Retina (tissue), 1 donor: ENCODE measurements around the gene CNN3.

Experiments
- DNase-seq: peaks from one replicate; pipeline ENCODE4 v3.0.0-alpha.2; 2016

Gene CNN3

GRCh38 chr1:94886361-94886760 is 40.5 kb downstream of the CNN3 start:
- DNase-seq, result no peak

DNA sequence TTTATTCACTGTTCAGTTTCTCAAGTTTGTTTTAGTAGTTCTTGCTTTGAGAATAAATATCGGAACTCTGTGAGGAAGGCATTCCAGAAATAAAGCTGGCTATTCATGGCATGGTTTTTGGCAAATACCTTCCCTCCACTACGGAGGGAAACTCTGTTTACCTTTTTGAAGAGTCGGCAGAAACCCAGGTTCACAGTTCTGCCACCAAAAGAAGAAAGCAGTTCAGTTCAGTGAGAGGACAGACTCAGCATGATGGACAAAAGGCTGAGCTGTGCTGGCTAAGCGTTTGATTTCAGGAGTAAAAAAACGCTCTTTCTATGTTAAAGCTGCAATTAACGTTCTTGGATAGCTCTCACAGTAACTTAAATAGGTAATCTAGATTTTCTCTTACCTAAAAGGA is 42.4 kb downstream of the CNN3 start:
- no peak for DNase-seq

GRCh38 chr1:94884106-94884505 is 42.8 kb downstream of the CNN3 start:
- peak; percentile 40 for DNase-seq

DNA sequence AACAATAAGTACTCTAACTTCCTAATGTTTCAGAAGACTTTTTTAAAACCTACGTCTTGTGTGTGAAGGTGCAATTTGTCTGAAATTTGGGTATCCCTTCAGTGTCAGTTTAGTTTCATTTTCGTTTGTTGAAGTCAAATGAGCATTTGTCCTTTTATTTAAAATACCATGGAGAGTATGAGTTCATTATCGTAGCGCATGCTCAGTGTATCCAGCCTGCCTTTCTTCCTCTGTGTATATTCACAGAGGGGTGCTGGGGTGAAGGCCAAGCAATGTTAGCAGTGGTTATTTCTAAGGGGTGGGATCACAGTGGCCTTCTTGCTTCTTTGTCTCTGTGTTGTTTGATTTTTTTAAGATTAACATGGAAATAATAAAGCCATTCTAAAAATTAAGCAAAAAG is 43.2 kb downstream of the CNN3 start:
- no peak for DNase-seq

GRCh38 chr1:94878329-94878728 is 48.6 kb downstream of the CNN3 start:
- no peak for DNase-seq

DNA sequence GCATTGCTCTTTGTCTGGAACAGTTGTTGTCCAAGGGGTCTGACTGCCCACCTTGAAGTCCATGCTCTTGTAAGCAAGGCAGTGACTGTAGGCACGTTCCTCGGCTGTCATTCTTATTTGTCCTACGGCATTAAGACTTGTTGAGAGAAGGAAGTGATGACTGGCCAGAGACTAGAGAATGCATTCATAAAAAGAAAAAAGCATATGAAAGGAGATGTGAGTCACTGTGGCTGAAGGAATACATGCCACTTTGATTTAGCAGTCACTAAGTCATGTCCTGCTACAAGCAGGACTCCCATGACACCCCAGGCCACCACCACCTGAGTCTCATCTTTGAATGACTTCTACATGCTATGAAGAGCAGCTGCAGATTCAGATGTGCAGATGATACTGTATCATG is 50.5 kb downstream of the CNN3 start:
- DNase-seq, result no peak

DNA sequence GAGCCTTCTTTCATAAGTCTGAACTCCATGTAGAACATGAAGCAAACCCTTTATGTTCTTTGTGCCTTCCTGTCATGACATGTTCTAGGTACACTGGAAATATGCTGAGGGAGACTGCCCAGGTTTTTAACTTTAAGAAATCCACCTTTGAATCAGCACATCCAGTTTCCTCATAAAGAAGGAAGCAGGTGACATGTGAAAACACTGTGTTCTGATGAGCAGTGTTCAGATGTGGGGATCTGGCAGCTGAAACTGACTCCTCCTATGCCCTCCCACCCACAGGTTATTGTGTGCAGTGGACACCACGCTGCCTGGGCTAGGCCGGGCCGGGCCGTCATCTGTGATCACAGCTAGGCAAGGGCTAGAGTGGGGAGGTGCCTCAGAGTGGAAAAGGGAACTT is 51.1 kb downstream of the CNN3 start:
- DNase-seq, result no peak

DNA sequence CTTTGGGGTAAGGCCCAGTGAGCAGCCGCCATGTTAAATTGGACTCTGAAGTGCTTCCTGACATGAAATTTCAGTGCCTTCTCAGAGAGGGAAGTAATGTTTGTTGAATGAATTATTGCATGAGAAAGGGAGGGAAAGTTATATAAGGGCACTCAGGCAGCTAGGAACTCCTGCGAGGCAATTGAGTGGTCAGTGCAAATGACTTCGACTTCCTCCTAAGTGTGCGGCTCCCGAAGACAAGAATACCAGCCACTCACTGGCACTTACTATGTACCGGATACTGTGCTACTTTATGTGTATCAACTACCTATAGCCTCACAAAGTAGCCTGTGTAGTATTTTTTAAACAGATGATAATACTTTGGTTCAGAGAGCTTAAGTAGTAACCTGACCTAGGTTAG is 52.5 kb downstream of the CNN3 start:
- DNase-seq, result no peak

GRCh38 chr1:94873520-94874351 is 53.2 kb downstream of the CNN3 start:
- no peak for DNase-seq

DNA sequence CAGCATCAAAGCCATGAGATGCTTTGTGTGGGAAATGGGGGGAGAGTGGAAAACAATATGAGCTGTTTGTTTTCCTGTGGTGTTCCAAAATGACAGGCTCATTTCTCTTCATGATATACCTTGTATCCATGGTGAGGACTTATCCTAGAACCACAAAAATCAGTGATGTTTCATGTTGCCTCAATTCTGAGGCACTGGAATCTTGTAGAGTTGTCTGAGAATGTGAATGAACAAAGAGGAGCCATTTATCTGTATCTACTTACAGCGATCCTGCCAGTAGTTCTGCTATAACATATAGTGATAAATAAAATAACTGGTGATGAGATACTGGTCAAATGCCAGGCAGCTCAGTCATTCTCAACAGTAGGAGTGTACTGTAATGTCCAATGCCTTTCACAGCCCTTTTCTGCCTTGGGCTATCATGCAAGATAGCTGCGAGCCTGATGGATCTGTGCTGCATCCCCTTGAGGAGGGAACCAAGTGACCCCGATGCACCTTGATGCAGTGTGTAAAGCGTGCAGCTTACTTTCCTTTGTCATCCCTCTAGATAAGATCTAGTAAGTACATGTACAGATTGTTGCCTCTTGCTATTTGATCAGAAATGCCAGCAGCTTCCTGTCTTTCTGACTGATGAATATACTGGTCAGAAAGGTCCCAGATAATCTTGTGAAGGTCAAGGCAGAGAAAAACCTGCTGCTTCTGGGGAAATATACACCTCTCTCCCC is 54.0 kb downstream of the CNN3 start:
- no peak for DNase-seq

DNA sequence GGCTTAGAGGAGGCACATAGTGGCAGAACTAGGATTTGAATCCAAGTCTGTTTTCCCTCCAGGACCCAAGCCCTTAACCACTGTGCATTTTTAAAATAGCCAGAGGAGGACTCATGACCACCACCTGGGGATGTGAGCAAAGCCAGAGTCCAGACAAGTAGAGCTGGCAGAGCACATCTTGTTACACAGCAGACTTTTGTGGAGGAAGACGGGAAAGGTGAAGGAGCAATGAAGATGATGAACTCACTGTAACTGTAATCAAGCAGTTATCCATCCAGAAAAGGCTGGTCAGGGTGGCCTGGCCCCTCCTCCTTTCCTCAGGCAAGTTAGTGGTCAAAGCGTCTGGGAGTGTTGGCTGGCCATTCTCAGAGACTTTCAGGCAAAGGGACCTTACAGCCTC is 55.9 kb downstream of the CNN3 start:
- no peak for DNase-seq

DNA sequence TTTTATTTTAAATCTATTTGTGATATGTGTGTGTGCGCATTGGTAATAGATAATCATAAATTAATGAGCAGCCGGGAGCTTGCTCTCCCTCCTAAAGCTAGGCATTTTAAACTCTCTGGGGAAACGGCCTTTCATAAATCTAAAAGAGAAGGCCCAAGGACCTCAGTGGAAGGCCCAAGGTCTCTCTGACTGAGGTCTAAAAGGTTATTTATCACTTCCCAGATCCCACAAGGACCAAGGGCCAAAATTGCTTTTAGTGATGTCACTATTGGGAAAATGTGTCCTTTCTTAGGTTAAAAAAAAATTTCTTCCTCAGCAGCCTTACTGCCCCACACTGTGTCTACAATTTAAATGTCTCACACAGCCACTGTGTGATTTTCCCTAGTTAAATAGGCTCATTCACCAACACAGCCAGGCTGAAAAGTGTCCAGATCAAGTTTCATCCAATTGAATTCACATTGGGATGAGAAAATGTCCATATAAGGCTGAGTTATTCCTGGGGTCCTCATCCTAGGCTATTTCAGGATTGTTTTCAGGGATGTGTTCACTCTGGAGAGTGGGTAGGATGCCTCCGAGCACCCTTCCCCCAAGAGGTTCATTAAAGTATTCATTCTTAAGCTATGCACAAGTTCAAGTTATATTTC is 60.6 kb downstream of the CNN3 start:
- DNase-seq, result no peak

DNA sequence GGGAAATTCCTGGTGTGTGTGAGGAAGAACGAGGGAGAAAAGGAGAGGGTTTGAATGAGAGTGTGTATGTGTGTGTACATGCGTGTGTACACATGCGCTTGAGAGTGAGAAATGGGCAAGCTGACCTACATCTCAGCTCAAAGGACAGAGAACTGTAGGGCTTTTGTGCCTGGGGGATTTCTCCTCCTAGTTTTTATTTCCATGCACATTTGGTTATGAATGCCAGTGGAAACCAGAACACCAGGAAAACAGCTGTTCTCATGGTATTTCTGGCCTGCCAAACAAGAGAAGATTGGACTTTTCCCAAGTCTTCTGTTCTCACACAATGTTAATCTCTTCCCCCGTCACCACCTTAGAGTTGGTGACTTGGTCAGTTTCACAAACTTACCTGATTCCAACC is 61.5 kb downstream of the CNN3 start:
- peak; percentile 35 for DNase-seq

- no peak for DNase-seq
Measured at GRCh38 chr1:94864821-94865220, 62.1 kb downstream of the CNN3 start.

DNA sequence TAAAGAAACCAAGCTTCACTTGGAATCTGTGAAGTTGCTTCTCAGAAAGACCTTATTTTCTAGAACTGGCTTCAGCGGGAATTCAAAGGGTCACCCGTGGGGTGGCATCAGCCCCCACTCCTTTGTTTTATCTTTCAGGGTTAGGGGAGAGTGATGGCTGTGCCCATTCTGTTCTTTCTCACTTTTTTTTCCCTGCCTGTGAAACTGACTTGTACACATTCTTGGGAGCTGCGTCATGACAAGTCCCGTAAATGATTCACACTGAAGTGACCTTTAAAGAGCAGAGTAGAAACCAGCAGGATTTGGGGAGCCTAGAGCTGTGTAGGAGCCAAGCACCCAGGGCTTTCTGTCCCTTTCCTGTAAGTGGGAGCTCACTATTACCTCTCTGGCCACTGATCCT is 63.0 kb downstream of the CNN3 start:
- DNase-seq, result no peak

DNA sequence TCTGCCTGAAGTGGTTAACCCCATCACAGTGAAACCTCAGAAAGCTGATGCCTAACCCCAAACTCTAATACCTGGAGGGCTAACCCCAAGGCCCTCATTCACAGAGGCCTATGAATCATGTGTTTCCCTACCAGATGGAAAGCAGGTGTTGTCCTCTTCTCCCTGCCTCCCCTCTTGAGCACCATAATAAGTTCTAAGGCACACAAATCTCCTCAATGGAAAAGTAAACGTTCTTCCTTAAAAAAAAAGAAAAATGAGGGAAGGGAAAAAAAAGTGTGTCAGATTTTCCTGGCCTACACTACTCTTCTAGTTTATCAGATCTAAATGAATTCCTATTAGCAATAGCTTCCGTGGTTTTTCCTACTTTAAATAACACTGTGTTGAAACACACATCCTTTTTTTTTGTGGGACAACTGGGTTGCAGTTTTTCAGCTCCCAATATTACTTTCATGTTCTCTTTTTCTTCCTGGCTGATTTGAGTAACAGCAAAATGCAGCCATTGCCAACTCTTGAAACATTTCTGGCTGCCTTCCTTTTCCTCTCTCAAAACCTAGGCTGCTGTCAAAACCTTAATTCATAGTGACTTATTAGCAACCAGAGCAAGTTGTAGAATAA is 63.5 kb downstream of the CNN3 start:
- no peak for DNase-seq

DNA sequence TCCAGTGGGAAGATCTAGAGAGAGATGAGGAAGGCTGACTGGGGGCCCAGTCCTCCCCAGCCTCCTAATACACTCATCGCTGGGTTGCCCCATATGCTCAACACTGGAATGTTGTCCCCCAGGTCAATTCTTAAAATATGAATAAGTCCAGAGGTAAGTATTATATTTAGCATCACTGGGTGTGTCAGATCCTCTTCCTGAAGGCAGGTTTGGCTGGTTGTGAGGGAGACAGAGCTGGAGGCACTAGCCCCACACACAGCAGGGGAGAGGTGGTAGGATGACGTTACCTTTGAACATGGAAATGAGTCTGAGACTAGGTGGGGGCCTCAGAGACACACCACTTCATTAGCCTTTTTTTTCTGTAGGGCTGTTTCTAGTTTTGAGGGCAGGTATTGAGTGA is 64.2 kb downstream of the CNN3 start:
- no peak for DNase-seq

GRCh38 chr1:94859174-94859573 is 67.7 kb downstream of the CNN3 start:
- DNase-seq, result no peak

- DNase-seq, result no peak
Measured at GRCh38 chr1:94858276-94858675, 68.6 kb downstream of the CNN3 start.

- no peak for DNase-seq
Measured at GRCh38 chr1:94856868-94857267, 70.0 kb downstream of the CNN3 start.

- no peak for DNase-seq
Measured at GRCh38 chr1:94856004-94856403, 70.9 kb downstream of the CNN3 start.

DNA sequence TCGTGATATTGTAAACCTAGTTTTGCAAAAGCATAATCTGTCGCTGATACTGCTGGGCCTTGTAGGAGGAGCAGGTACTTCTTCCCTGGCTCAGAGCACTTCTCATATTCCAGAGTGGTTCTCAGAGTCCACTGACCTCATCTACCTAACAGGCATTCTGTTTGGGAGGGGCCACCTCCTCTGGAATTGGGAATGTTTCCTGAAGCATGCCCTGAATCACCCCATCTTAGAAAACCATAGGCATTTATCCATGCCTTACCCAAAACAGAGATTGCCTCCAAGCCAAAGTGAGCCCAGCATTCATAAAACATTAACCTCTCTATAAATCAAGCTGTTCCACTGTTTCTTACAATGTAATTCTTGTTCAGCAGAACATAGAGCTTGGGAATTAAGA is 71.6 kb downstream of the CNN3 start:
- DNase-seq, result no peak

DNA sequence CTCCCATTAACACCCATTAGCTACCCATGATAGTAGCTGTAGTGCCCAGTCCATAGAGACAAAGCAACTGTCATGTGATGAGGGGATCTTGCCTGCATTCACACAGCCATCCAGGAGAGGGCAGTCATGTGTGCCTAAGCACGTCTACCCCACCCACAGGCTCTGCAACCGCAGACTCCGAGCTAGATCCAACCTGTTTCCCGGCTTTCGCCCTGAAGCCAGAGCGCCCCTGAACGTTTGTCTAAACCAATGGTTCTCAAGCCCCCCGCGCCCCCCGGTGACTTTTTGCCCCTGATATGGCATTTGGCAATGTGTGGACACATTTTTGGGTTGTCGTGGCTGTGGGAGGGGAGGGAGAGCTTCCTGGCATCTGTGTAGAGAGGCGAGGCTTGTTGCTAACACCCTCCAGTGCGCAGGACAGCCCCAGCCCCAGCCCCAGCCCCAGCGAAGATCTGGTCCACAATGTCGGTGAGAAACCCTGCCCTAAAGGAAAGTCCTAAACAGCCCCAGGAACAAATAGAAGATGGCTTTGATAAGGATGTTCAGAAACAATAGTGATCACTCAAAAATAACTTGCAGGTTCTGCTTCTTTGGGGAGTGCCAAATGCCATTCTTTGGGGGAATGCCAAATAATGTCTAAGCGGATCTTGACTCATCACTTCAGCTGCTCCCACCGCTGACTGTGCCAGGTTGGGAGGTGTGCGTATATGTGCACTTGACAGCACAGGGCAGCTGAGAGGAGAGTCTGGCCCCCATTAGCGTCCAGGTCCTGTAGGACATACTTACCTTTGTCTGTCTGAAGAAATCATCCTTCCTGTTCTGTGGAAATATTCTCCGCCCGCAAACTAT is 72.2 kb downstream of the CNN3 start:
- DNase-seq, result peak; percentile 86
